K562 (cell line): ENCODE measurements around the gene GOLGA5.

Source experiments
- ARID4B ChIP-seq: sonication (generic); formaldehyde crosslinking; IDR thresholded peaks from 2 replicates; pipeline ENCODE4 v1.8.0; 2022; ENCODE audit warnings: mild to moderate bottlenecking, missing genetic modification reagents
- CTCF ChIP-seq, 3 experiments: IDR thresholded peaks in 2 of 3; conservative IDR thresholded peaks in 1 of 3; 2 replicates each; pipeline ENCODE4 v1.5.1; 2011 to 2012; ENCODE audit warnings: low read length in 3 of 3, mild to moderate bottlenecking in 3 of 3, control low read depth in 2 of 3, improper control_type of control experiment in 1 of 3, inconsistent platforms in 1 of 3, low read depth in 1 of 3, mixed read lengths in 1 of 3, moderate library complexity in 1 of 3; ENCODE audit not compliant: insufficient read depth in 2 of 3
- FOSL1 ChIP-seq: fragments of 200-800 bp; sonication (Bioruptor generic); conservative IDR thresholded peaks from 2 replicates; pipeline ENCODE4 v1.6.1; 2016; ENCODE audit warnings: missing genetic modification characterization, missing compliant biosample characterization
- KLF16 ChIP-seq: IDR thresholded peaks from 2 replicates; pipeline ENCODE4 v1.6.1; 2016; ENCODE audit warnings: antibody characterized with exemption
- POLR2A ChIP-seq: fragments of 450-650 bp; conservative IDR thresholded peaks from 2 replicates; pipeline ENCODE4 v1.6.1; 2016
- YBX1 ChIP-seq: fragments of 450-650 bp; IDR thresholded peaks from 2 replicates; pipeline ENCODE4 v1.7.1; 2016; ENCODE audit warnings: mild to moderate bottlenecking
- ZNF280B ChIP-seq: fragments of 250-450 bp; sonication (Bioruptor Pico); IDR thresholded peaks from 2 replicates; pipeline ENCODE4 v1.5.1; 2021; ENCODE audit warnings: mild to moderate bottlenecking
- ZNF3 ChIP-seq: fragments of 250-450 bp; sonication (Bioruptor Pico); IDR thresholded peaks from 2 replicates; pipeline ENCODE4 v1.5.0; 2021; ENCODE audit warnings: mild to moderate bottlenecking, moderate library complexity
- ZNF511 ChIP-seq: sonication (generic); formaldehyde crosslinking; IDR thresholded peaks from 2 replicates; pipeline ENCODE4 v1.8.0; 2022; ENCODE audit warnings: mild to moderate bottlenecking, missing genetic modification reagents
- ZNF609 ChIP-seq: sonication (generic); formaldehyde crosslinking; IDR thresholded peaks from 2 replicates; pipeline ENCODE4 v1.8.1; 2023; ENCODE audit warnings: missing genetic modification reagents, mild to moderate bottlenecking, borderline replicate concordance

GRCh38 chr14:92885279-92886061, 91.4 kb downstream of the GOLGA5 start:
- TF ChIP-seq KLF16 (no peak), POLR2A (no peak), YBX1 (no peak), ARID4B (no peak), FOSL1 (tag) (no peak), CTCF (IDR thresholded peaks at IDR 0.05 in 2 of 3, conservative IDR thresholded peaks at IDR 0.05 in 1 of 3; ENCODE audit: insufficient read depth in 2 of 3, low read depth in 1 of 3, low read length in 3 of 3) (no peak), ZNF609 (CRISPR knock-in tag) (no peak), ZNF511 (CRISPR knock-in tag) (no peak), ZNF3 (no peak), ZNF280B (CRISPR knock-in tag) (no peak)
